Activated CD8-positive, alpha-beta T cell treated with anti-CD3 and anti-CD28 coated beads for 36 hours (primary cell): ENCODE results near the gene C1orf159. TPM values are rescaled to one million over a fixed set of nuclear protein-coding genes. Genes with fewer than 3 reads are reported as not detected.

Source experiments
- ATAC-seq: fragments of 200-7000 bp; cut with Tn5 transposase; one replicate; pipeline ENCODE4 v1.10.0; 2021; ENCODE audit warnings: mild to moderate bottlenecking, moderate library complexity
- CTCF ChIA-PET: fragments of 350-600 bp; sonication (Branson Sonifier 250); formaldehyde crosslinking; loops from one replicate; lab custom pipeline; 2021; ENCODE audit warnings: antibody characterized with exemption; lab: Charles Lee
- POLR2A ChIA-PET: fragments of 350-600 bp; sonication (Branson Sonifier 250); formaldehyde crosslinking; loops from one replicate; lab custom pipeline; 2021; ENCODE audit warnings: antibody characterized with exemption; lab: Charles Lee
- DNase-seq: peaks from one replicate; pipeline ENCODE4 v3.0.0-alpha.2; 2020
- H3K27ac Mint-ChIP-seq: one replicate; pipeline ENCODE4 v1.8.0; 2021; ENCODE audit warnings: mild to moderate bottlenecking, mixed read lengths
- H3K27me3 Mint-ChIP-seq: one replicate; pipeline ENCODE4 v1.8.0; 2021; ENCODE audit warnings: mixed read lengths
- H3K36me3 Mint-ChIP-seq: one replicate; pipeline ENCODE4 v1.8.0; 2021; ENCODE audit warnings: low read depth, mixed read lengths
- H3K4me1 Mint-ChIP-seq: one replicate; pipeline ENCODE4 v1.8.0; 2021; ENCODE audit warnings: low read depth, mixed read lengths
- H3K4me3 Mint-ChIP-seq: one replicate; pipeline ENCODE4 v1.8.0; 2021; ENCODE audit warnings: mild to moderate bottlenecking, moderate library complexity, mixed read lengths
- H3K9me3 Mint-ChIP-seq: one replicate; pipeline ENCODE4 v1.8.0; 2021; ENCODE audit warnings: mixed read lengths
- intact Hi-C: fragments of 100-400 bp; cut with micrococcal nuclease; formaldehyde crosslinking; loops from one replicate; pipeline ENCODE4 v1.10.0; 2022
- total RNA-seq, 2 experiments: library from RNA; stranded (reverse); gene quantifications; one replicate each; pipeline ENCODE4 v1.2.3, GENCODE V29; 2021
- TF ChIP-seq, protein P1 (sequence below): fragments of 200-600 bp; IDR thresholded peaks from one replicate; pipeline ENCODE4 v1.8.0; 2022; ENCODE audit warnings: antibody characterized with exemption, mild to moderate bottlenecking

The C1orf159 gene
- total RNA-seq, 2 experiments from 2014 or later = 17.5 to 20.3 TPM

DNA sequence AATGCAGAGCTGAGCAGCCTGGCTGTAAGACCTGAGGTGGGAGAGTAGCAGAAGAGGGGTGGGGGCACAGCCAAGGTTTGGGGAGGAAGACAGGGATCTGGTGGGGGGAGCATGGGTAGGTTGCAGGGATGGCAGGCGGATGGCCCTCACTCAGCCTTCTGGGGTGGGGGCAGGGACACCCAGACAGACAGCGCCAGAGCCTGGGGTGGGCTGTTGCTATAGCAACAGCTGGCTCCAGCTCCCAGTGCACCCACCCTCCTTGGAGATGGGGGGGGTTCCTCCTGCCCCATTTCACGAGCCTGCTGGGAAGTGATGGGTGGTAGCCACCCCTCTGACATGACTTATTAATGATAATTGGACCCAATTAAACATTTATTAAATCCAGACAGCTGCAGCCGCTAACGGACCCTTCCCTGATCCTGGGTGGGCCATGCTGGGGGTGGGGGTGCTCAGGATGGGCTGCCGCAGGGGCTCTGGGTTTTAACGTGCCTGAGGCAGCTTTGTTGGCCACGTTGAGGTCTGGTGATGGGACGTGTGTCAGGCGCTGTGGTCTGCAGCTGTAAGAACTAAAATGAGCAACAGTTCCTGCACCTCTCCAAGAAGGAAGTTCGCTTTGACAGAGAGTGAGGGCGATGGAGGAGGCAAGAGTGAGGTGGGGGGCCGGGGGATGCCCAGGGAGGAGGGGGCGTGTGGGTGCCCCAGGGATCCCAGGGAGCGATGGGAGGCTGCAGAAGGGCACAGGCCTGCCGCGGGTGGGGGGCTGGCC is 76.6 kb downstream of the C1orf159 start:
- peak; percentile 38 for ATAC-seq
- Mint-ChIP-seq H3K4me3 (peak overlapping the region; percentile 57), H3K36me3 (peaks cover 6% of the 10 kb centered on the region), H3K27me3 (peaks cover 26% of the 10 kb centered on the region), H3K27ac (peak overlapping the region; percentile 16), H3K4me1 (peaks cover 19% of the 10 kb centered on the region), H3K9me3 (peaks cover 2% of the 10 kb centered on the region)
- TF ChIP-seq, protein P1, sequence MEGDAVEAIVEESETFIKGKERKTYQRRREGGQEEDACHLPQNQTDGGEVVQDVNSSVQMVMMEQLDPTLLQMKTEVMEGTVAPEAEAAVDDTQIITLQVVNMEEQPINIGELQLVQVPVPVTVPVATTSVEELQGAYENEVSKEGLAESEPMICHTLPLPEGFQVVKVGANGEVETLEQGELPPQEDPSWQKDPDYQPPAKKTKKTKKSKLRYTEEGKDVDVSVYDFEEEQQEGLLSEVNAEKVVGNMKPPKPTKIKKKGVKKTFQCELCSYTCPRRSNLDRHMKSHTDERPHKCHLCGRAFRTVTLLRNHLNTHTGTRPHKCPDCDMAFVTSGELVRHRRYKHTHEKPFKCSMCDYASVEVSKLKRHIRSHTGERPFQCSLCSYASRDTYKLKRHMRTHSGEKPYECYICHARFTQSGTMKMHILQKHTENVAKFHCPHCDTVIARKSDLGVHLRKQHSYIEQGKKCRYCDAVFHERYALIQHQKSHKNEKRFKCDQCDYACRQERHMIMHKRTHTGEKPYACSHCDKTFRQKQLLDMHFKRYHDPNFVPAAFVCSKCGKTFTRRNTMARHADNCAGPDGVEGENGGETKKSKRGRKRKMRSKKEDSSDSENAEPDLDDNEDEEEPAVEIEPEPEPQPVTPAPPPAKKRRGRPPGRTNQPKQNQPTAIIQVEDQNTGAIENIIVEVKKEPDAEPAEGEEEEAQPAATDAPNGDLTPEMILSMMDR = no peak
- CTCF ChIA-PET = interaction anchor here (0.7 to 3.6 kb wide), 9 partner anchors 20 to 253 kb away, joined by 3 to 21 read pairs (median 3); no protein-coding TSS in a partner anchor
- DNase-seq = peak; percentile 72
- POLR2A ChIA-PET = interaction anchor here (0.7 to 4.7 kb wide), 6 partner anchors 7 to 33 kb away, joined by 3 to 30 read pairs (median 4); partner anchors contain the start of gene ISG15
- intact Hi-C loops = no loop called here

DNA sequence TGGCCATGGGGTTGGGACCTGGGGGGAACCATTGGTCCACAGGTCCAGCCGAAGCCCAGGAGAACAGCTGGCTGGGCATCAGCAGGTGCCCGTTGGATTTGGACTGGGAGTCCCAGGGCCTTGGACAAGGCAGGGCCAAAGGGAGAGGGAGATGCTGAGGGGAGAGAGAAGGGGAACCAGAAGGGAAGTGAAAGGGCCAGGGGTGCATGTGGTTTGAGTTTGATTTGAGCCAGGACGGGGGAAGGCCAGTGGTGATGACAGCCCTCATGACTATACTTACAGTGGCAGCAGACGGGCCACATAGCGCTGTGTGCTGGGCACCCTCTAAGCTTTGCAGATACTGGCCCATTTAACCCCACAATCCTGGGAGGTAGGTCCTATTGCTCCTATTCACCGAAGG is 77.2 kb downstream of the C1orf159 start:
- Mint-ChIP-seq H3K4me1 (peaks cover 19% of the 10 kb centered on the region), H3K36me3 (peaks cover 6% of the 10 kb centered on the region), H3K27me3 (peaks cover 26% of the 10 kb centered on the region), H3K9me3 (peaks cover 2% of the 10 kb centered on the region), H3K27ac (no peak overlapping the region), H3K4me3 (peak overlapping the region; percentile 57)
- intact Hi-C loops = no loop called here
- no peak for ATAC-seq
- DNase-seq = no peak
- CTCF ChIA-PET = interaction anchor here (0.7 to 3.6 kb wide), 4 partner anchors 25 to 253 kb away, joined by 3 to 21 read pairs (median 3); no protein-coding TSS in a partner anchor
- POLR2A ChIA-PET = interaction anchor here (0.9 to 4.7 kb wide), 3 partner anchors 21 to 25 kb away, joined by 3 to 30 read pairs (median 24); partner anchors contain the start of gene ISG15
- TF ChIP-seq, protein P1 = no peak

DNA sequence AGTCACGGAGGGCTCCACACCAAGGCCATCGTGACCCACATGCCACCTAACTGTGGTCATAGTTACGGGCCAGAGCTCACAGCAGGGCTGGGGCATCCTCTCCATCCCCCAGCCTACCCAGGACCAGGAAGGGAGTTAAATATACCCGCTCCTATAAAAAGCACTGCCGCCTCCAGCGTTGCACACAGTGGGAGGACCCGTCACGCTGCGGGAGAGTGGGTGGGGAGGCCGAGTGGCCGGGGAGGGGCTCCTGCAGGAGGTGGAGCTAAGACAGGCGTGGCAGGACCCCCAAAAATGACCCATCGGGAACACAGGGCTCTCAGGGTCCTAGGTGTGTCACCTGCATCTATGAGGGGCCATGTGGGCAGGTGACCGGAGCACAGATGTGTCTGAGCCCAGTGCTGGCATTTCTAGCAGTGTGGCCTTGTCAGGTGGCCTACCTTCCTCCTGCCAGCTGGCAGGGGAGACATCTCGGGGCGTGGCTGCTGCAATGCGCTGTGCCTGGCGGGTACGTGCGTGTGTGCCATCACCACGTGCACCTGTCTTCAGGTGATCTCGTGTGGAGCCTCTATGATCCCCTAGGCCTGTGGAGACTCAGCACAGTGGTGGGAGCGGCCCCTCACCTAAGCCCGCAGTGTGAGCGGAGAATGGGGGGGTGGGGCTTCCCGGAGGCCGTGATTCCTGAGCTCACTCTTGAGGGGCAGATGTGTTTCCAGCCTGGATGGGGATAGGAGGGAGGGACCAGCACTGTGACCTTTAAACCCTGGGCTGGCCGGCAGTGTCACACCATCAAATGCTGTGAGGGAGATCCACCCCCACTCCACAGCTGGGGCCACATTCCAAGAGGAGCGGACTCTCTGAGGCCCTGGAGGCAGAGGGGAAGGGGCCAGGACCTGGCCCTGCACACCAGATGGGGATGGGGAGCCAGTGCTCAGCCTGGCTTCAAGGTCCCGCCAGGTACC is 78.2 kb downstream of the C1orf159 start:
- intact Hi-C loops = no loop called here
- Mint-ChIP-seq H3K4me1 (peaks cover 20% of the 10 kb centered on the region), H3K36me3 (no peaks in the 10 kb centered on the region), H3K9me3 (no peaks in the 10 kb centered on the region), H3K27me3 (peaks cover 27% of the 10 kb centered on the region), H3K4me3 (no peak overlapping the region), H3K27ac (no peak overlapping the region)
- DNase-seq (no peak), ATAC-seq (no peak)
- CTCF ChIA-PET = interaction anchor here (3.6 kb wide), 1 partner anchor 26 kb away, joined by 21 read pairs; no protein-coding TSS in a partner anchor
- POLR2A ChIA-PET = interaction anchor here (0.6 to 4.7 kb wide), 6 partner anchors 22 to 92 kb away, joined by 3 to 30 read pairs (median 4); partner anchors contain the start of gene ISG15
- TF ChIP-seq, protein P1 = no peak

DNA sequence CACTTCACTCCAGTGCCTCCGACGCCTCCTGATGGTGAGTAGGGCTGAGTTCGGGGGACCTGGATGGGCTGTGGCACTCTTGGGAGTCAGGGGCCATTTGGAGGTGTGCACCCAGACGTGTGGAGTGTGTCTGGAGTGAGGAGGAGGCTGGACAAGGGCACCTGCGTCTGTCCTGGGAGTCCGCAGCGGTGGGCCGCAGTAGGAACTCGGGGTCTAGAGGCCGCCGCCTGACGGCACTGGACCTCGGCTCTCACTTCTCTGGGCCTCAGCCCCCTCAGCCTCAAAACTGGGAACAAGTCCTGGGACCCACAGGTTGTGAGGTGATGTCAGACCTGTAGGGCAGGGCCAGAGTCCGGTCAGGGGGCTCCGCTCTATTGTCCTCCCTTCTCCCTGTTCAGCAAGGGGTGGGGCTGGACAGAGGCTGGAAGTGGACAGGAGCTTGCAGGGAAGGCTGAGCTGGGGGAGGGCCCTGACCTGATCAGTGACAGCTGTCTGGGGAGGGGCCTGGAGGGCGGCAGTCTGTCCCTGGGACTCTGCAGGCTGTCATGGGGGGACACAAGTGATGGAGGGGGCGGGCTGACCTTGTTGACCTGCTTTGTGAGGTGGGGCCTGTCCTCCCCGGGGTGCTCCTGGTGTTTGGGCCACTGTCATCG is 80.5 kb downstream of the C1orf159 start:
- ATAC-seq = no peak
- no peak overlapping the region for H3K4me3 Mint-ChIP-seq
- H3K27ac Mint-ChIP-seq = no peak overlapping the region

More for the DNA sequence above, 80.5 kb downstream of the C1orf159 start:
- Mint-ChIP-seq H3K4me1 (peaks cover 27% of the 10 kb centered on the region), H3K9me3 (no peaks in the 10 kb centered on the region), H3K27me3 (peaks cover 34% of the 10 kb centered on the region), H3K36me3 (no peaks in the 10 kb centered on the region)
- TF ChIP-seq, protein P1 = no peak
- POLR2A ChIA-PET = interaction anchor here (0.9 kb wide), 1 partner anchor 87 kb away, joined by 3 read pairs; no protein-coding TSS in a partner anchor
- CTCF ChIA-PET = interaction anchor here (0.9 to 1.1 kb wide), 2 partner anchors 23 to 29 kb away, joined by 3 read pairs; no protein-coding TSS in a partner anchor
- no peak for DNase-seq
- intact Hi-C loops = no loop called here
